Heart left ventricle (tissue), 16 donors: ENCODE measurements around the gene POLR3B. TPM values are rescaled to one million over a fixed set of nuclear protein-coding genes. Genes with fewer than 3 reads are reported as not detected.
A peak's percentile ranks its signal among the peaks of the same experiment; 100 is the strongest.

ENCODE experiments used
- ATAC-seq, 4 donors: fragments of 200-7000 bp; cut with Tn5 transposase; one replicate each; pipeline ENCODE4 v1.9.1; 2020 to 2022; ENCODE audit warnings: moderate library complexity in 4 of 4, mild to moderate bottlenecking in 3 of 4, moderate number of reproducible peaks in 1 of 4
- DNase-seq, 5 donors: peaks; one replicate each; pipeline ENCODE4 v3.0.0-alpha.2; 2020
- H3K27ac ChIP-seq, 12 donors: fragments of 200-600 bp; sonication (generic) in 4 of 12; one replicate each; pipeline versions ENCODE4 v1.5.0 to v1.8.0; 2016 to 2022; ENCODE audit warnings: mild to moderate bottlenecking in 2 of 12
- H3K27me3 ChIP-seq, 9 donors: fragments of 200-600 bp; sonication (generic) in 2 of 9; one replicate each; pipeline versions ENCODE4 v1.5.1 to v1.8.0; 2016 to 2022; ENCODE audit warnings: mild to moderate bottlenecking in 3 of 9
- H3K36me3 ChIP-seq, 9 donors: fragments of 200-600 bp; sonication (generic) in 2 of 9; one replicate each; pipeline versions ENCODE4 v1.5.0 to v1.8.0; 2018 to 2022; ENCODE audit warnings: mild to moderate bottlenecking in 2 of 9
- H3K4me1 ChIP-seq, 12 donors: fragments of 200-600 bp; sonication (generic) in 4 of 12; one replicate each; pipeline versions ENCODE4 v1.5.0 to v1.8.0; 2016 to 2022; ENCODE audit warnings: mild to moderate bottlenecking in 3 of 12
- H3K4me3 ChIP-seq, 12 donors: fragments of 200-600 bp; sonication (generic) in 4 of 12; one replicate each; pipeline versions ENCODE4 v1.5.0 to v1.8.0; 2017 to 2022; ENCODE audit warnings: mild to moderate bottlenecking in 9 of 12, moderate library complexity in 4 of 12
- H3K9me3 ChIP-seq, 12 donors: fragments of 200-600 bp; sonication (generic) in 4 of 12; one replicate each; pipeline versions ENCODE4 v1.5.0 to v1.8.0; 2016 to 2022; ENCODE audit warnings: mild to moderate bottlenecking in 1 of 12
- CTCF ChIP-seq, 12 donors: fragments of 200-600 bp; sonication (generic) in 4 of 12; IDR thresholded peaks; one replicate each; pipeline versions ENCODE4 v1.5.0 to v1.8.0; 2018 to 2022; ENCODE audit warnings: antibody characterized with exemption in 12 of 12, mild to moderate bottlenecking in 5 of 12
- POLR2A ChIP-seq, 2 donors: fragments of 450-650 bp; IDR thresholded peaks; one replicate each; pipeline ENCODE4 v1.6.1; 2017; ENCODE audit warnings: antibody characterized with exemption in 2 of 2, mild to moderate bottlenecking in 2 of 2, moderate library complexity in 2 of 2
- WGBS, 4 donors: extraction: QIAGEN DNeasy Blood & Tissue Kit in 2 of 4; methylation state at CpG; one replicate each; pipeline versions ENCODE4 v1.1.5 to v1.1.7; 2013 to 2018; 5-methylcytosine and 5-hydroxymethylcytosine counted together
- intact Hi-C, 10 donors: fragments of 100-400 bp; cut with DNase I; formaldehyde crosslinking; loops; one replicate each; pipeline versions ENCODE4 v1.11.1 to v1.14.2; 2022
- polyA plus RNA-seq, 2 donors: library from polyadenylated mRNA; stranded (reverse); fragments of 200-250 nt; gene quantifications; one replicate each; pipeline ENCODE4 v1.2.3, GENCODE V29; 2013
- total RNA-seq, 9 donors: library from RNA; depleted of rRNA in 2 of 9; stranded (reverse); fragments of >200 nt in 2 of 9; fragmentation: NEBNext Ultra II Directional in 3 of 9; extraction: Animal tissue kit (Norgen Biotek cat#: 25700) in 3 of 9; gene quantifications; one replicate each; pipeline versions ENCODE4 v1.1.0 to v1.2.4, GENCODE V29; 2016 to 2023
- donor health status: ischemic (EF 13 %, LVEDD 7.1; RV severe dilation, severe dysfunction).
- donor health status: healthy with polysubstance abuse.
- donor health status: DM: no; HTN: yes; CAD: no.
- donor health status: DM: no; HTN: no; CAD: no.
- donor health status: ischemic (EF 25% LVEDD 6.9; RV normal size, moderate dysfunction).
- donor health status: ischemic (EF 25% LVEDD 5.7; RV mildly dilated, moderate dysfunction).
- donor health status: healthy.
- donor health status: DM: yes; HTN: yes; CAD: no.
- donor health status: ischemic (EF 35%, LVEDD 5.7; RV mildly dilated, moderate dysfunction).
- donor health status: nonischemic (EF 11% LVEDD 7.7; RV severe dilation, severe dysfunction).
- donor health status: DM: yes; HTN: yes; CAD: no.
- donor health status: PGD.
- donor health status: ischemic (EF 29% LVEDD 5.4; RV normal size, mild dysfunction).
- donor health status: nonischemic (EF 23%, LVEDD 6.1; RV moderate dilation, normal function).

The POLR3B gene
- total and polyA plus RNA-seq, 11 donors = 2.5 to 12.3 (median 9.1) TPM

- H3K9me3 ChIP-seq = no peaks in the 10 kb centered on the region
- TF ChIP-seq CTCF (IDR thresholded peaks at IDR 0.05) (no peak), POLR2A (IDR thresholded peaks at IDR 0.05) (no peak)
- DNase-seq (no peak), ATAC-seq (no peak)
- intact Hi-C loops = no loop called here
- H3K27me3 ChIP-seq = no peaks in the 10 kb centered on the region
- peaks cover 0 to 22% (median 12%) of the 10 kb centered on the region in 12 donors for H3K4me1 ChIP-seq
- 54 to 71% (median 67%) methylated on average over 7 of the region's 7 CpGs for WGBS, 4 donors
- peak overlapping the region in 2 of 12 donors; percentile 49 to 58 for H3K27ac ChIP-seq
- no peak overlapping the region for H3K4me3 ChIP-seq
- H3K36me3 ChIP-seq = peaks cover 0 to 42% (median 18%) of the 10 kb centered on the region in 9 donors
Measured at GRCh38 chr12:106429043-106429552, 71.5 kb downstream of the POLR3B start.

GRCh38 chr12:106429636-106430035 is 72.1 kb downstream of the POLR3B start:
- Histone ChIP-seq H3K9me3 (no peaks in the 10 kb centered on the region), H3K36me3 (peaks cover 0 to 48% (median 24%) of the 10 kb centered on the region in 9 donors), H3K4me3 (no peak overlapping the region), H3K27me3 (no peaks in the 10 kb centered on the region), H3K27ac (no peak overlapping the region), H3K4me1 (peaks cover 0 to 23% (median 12%) of the 10 kb centered on the region in 12 donors)
- no peak for ATAC-seq
- TF ChIP-seq POLR2A (IDR thresholded peaks at IDR 0.05) = no peak
- WGBS, 4 donors = 97 to 100% (median 100%) methylated on average over 1 of the region's 1 CpG
- intact Hi-C loops = no loop called here
- no peak for DNase-seq

GRCh38 chr12:106431839-106432411 is 74.4 kb downstream of the POLR3B start:
- DNase-seq (no peak), ATAC-seq (no peak)
- Histone ChIP-seq H3K27ac (no peak overlapping the region), H3K27me3 (no peaks in the 10 kb centered on the region), H3K9me3 (no peaks in the 10 kb centered on the region), H3K4me3 (no peak overlapping the region), H3K4me1 (peaks cover 0 to 17% (median 10%) of the 10 kb centered on the region in 12 donors), H3K36me3 (peaks cover 0 to 67% (median 40%) of the 10 kb centered on the region in 9 donors)
- intact Hi-C loops = no loop called here
- WGBS, 4 donors = 86 to 95% (median 90%) methylated on average over 3 of the region's 3 CpGs
- TF ChIP-seq POLR2A (IDR thresholded peaks at IDR 0.05) (no peak), CTCF (IDR thresholded peaks at IDR 0.05) (no peak)

GRCh38 chr12:106433055-106433454 is 75.5 kb downstream of the POLR3B start:
- Histone ChIP-seq H3K27me3 (no peaks in the 10 kb centered on the region), H3K9me3 (no peaks in the 10 kb centered on the region), H3K4me3 (no peak overlapping the region), H3K36me3 (peaks cover 0 to 78% (median 51%) of the 10 kb centered on the region in 9 donors), H3K27ac (no peak overlapping the region), H3K4me1 (peaks cover 0 to 13% (median 6%) of the 10 kb centered on the region in 12 donors)
- TF ChIP-seq CTCF (IDR thresholded peaks at IDR 0.05) (no peak), POLR2A (IDR thresholded peaks at IDR 0.05) (no peak)
- no peak for DNase-seq
- WGBS, 4 donors = 51 to 67% (median 59%) methylated on average over 2 of the region's 2 CpGs
- intact Hi-C loops = no loop called here
- peak in 1 of 4 donors; percentile 13 for ATAC-seq
